ENCODE data around the gene C2CD4C. TPM values are rescaled to one million over a fixed set of nuclear protein-coding genes. Genes with fewer than 3 reads are reported as not detected.
"Not testable (repeated sequence)": the region's sequence is repeated elsewhere in the genome, so short reads cannot be mapped to it uniquely, and the experiment has no call there.

Gene C2CD4C
- total RNA-seq, 4 donors from 2014 or later, result 0.21 to 2.7 (median 1.5) TPM

DNA sequence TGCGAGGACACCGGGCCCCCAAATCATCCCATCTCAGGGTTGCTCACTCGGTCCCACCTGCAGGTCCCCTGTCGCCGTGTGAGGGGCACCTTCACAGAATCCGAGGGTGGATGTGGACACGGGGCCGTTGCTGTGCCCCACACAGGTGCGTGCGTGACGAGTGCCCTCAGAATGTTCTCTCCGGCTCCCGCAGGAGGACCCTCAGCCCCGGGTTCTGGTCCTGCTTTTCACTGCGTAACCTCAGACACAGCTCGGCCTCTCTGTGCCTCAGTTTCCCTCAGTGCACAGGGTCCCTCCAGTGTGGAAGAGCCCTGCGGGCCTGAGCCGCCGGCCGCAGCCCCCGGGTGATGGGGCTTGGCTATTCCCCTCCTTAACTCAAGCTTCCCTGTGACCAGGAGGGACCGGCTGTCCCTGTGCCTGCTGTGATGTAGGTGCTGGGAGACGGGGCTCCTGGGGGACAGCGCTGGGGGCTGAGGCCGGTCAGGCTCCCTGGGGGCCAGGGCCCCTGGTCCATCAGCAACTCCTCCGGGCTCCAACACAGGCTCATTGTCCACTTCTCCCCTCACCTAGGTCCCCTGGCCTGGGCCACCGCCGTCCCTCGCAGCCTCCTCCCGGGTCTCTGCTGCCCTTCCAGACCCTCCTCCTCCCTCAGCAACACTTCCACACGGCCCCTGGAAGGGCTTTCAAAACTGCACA, 47.1 kb upstream of the C2CD4C start:
- Histone ChIP-seq H3K27ac (no peak overlapping the region), H3K36me3 (no peaks in the 10 kb centered on the region), H3K27me3 (peaks cover 1 to 16% of the 10 kb centered on the region in 2 donors), H3K4me3 (no peak overlapping the region), H3K9me3 (no peaks in the 10 kb centered on the region), H3K4me1 (peaks cover 0 to 12% (median under 1%) of the 10 kb centered on the region in 4 donors)
- no peak for DNase-seq (ENCODE audit: low spot score in 2 of 2)
- WGBS, 2 donors, result 87 to 88% methylated on average over 23 to 29 of the region's 31 CpGs
- TF ChIP-seq EP300 (IDR thresholded peaks at IDR 0.05), result no peak
- TF ChIP-seq POLR2A (IDR thresholded peaks at IDR 0.05), result no peak
- TF ChIP-seq CTCF (IDR thresholded peaks at IDR 0.05), result no peak

DNA sequence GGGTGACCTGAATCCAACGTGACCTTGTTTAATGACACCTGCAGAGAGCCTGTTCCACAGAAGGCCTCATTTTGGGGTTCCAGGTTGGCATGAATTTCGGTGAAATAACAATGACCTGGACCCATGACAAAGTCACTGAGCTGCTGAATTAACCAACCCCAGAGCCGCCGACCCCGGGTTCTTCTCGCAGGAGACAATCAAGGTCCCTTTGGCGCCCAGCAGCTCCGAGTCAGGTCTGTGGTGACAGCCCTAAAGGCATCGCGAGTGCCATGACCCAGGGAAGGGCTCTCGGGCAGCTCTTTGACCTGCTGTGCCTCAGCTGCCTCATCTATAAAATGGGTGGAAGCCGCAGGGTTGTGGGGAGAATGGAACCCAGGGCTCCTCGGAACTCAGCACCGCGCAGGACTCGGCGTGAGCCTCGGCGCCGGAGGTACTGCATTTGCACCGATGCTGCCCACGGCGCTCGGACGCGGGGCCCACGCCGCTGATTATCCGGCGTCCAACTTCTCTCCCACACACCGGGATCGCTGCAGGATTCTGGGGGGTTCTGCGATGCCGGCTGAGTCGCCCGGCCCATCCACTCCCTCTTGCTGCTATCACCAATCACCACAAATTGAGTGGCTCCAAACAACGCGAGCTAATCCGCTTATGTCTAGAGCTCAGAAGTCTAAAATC, 46.2 kb upstream of the C2CD4C start:
- TF ChIP-seq CTCF (IDR thresholded peaks at IDR 0.05), result no peak
- TF ChIP-seq POLR2A (IDR thresholded peaks at IDR 0.05), result no peak
- TF ChIP-seq EP300 (IDR thresholded peaks at IDR 0.05), result no peak
- no peaks in the 10 kb centered on the region for H3K36me3 ChIP-seq
- WGBS, 2 donors, result 95 to 96% methylated on average over 30 to 39 of the region's 39 CpGs

DNA sequence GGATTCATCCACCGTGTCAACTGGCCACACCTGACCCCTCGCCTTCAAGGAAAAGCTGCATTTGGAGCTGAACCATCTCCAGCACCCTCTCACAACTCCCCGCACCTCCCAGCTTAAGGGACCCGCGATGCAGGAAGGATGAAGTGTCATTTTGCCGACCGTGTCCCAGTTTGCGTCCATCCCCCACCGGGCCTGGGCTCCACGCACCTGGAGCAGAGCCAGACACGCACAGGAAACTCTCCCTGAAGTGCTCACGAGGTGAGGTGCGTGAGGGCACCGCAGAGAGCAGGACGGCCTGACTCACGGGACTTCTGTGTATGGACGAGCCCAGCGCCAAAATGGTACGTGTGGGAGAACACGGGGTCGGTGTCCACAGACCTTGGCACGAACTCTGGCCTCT, 44.7 kb upstream of the C2CD4C start:
- H3K4me1 ChIP-seq, result no peaks in the 10 kb centered on the region
- 91 to 93% methylated on average over 22 of the region's 22 CpGs for WGBS, 2 donors
- no peak for DNase-seq (ENCODE audit: low spot score in 2 of 2)
- TF ChIP-seq CTCF (IDR thresholded peaks at IDR 0.05) (no peak), EP300 (IDR thresholded peaks at IDR 0.05) (no peak), POLR2A (IDR thresholded peaks at IDR 0.05) (no peak)
- H3K4me3 ChIP-seq, result no peak overlapping the region
- H3K36me3 ChIP-seq, result no peaks in the 10 kb centered on the region
- no peaks in the 10 kb centered on the region for H3K9me3 ChIP-seq
- no peak overlapping the region for H3K27ac ChIP-seq
- H3K27me3 ChIP-seq, result peaks cover 0 to 1% of the 10 kb centered on the region in 2 donors

More for the DNA sequence above, 46.2 kb upstream of the C2CD4C start:
- no peak overlapping the region for H3K4me3 ChIP-seq
- DNase-seq (ENCODE audit: low spot score in 2 of 2), result no peak
- H3K27me3 ChIP-seq, result peaks cover 0 to 14% of the 10 kb centered on the region in 2 donors
- H3K4me1 ChIP-seq, result peaks cover 0 to 8% (median 0%) of the 10 kb centered on the region in 4 donors
- H3K9me3 ChIP-seq, result no peaks in the 10 kb centered on the region
- no peak overlapping the region for H3K27ac ChIP-seq

DNA sequence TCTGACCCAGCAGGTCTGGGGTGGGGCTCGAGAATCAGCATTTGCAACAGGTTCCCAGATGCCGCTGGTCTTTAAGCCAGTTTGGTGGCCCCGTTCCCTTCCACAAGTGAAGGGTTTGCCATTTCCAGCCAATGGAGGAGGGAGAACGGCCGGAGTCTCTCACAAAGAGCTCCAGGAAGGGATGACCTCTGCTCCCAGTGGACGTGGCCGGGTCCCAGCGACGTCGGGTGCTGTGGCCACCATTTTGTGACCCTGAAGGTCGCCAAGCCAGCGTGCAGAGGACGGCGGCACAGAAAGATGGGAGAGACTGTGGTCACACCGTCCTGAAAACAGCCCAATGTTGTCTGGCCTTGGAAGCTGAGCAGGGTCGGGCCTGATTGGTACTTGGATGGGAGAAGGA, 43.9 kb upstream of the C2CD4C start:
- Histone ChIP-seq H3K4me1 (no peaks in the 10 kb centered on the region), H3K36me3 (no peaks in the 10 kb centered on the region), H3K27me3 (no peaks in the 10 kb centered on the region), H3K27ac (no peak overlapping the region), H3K4me3 (no peak overlapping the region), H3K9me3 (no peaks in the 10 kb centered on the region)
- WGBS, 2 donors, result 88 to 91% methylated on average over 15 to 16 of the region's 16 CpGs
- DNase-seq (ENCODE audit: low spot score in 2 of 2), result no peak
- TF ChIP-seq EP300 (IDR thresholded peaks at IDR 0.05), result no peak

DNA sequence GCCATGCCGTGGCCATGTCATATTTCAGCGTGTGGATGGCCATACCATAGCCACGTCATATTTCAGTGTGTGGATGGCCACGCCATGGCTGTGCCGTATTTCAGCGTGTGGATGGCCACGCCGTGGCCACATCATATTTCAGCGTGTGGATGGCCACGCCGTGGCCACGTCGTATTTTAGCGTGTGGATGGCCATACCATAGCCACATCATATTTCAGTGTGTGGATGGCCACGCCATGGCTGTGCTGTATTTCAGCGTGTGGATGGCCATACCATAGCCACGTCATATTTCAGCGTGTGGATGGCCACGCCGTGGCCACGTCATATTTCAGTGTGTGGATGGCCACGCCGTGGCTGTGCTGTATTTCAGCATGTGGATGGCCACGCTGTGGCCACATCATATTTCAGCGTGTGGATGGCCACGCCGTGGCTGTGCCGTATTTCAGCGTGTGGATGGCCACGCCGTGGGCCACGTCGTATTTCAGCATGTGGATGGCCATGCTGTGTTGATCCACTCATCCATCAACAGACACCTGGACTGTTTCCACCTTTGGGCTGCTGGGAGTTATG, 42.0 kb upstream of the C2CD4C start:
- H3K4me1 ChIP-seq; H3K4me3 ChIP-seq; H3K27me3 ChIP-seq; H3K27ac ChIP-seq; H3K36me3 ChIP-seq; DNase-seq (ENCODE audit: low spot score in 2 of 2); H3K9me3 ChIP-seq: not testable (repeated sequence)
- 93 to 94% methylated on average over 31 to 33 of the region's 33 CpGs for WGBS, 2 donors

- 91 to 95% methylated on average over 12 to 20 of the region's 20 CpGs for WGBS, 2 donors
- no peak for TF ChIP-seq POLR2A (IDR thresholded peaks at IDR 0.05)
- TF ChIP-seq CTCF (IDR thresholded peaks at IDR 0.05), result no peak
- no peak for TF ChIP-seq EP300 (IDR thresholded peaks at IDR 0.05)
- Histone ChIP-seq H3K4me3 (no peak overlapping the region), H3K9me3 (peaks cover 0 to under 1% (median 0%) of the 10 kb centered on the region in 4 donors), H3K27me3 (no peaks in the 10 kb centered on the region), H3K27ac (no peak overlapping the region), H3K4me1 (no peaks in the 10 kb centered on the region), H3K36me3 (no peaks in the 10 kb centered on the region)
- no peak for DNase-seq (ENCODE audit: low spot score in 2 of 2)
Measured at GRCh38 chr19:449916-450315, 41.0 kb upstream of the C2CD4C start.

All from tibial nerve (tissue), 4 donors.